Spleen (tissue), 7 donors: ENCODE results near the gene BRAF.

Experiments
- POLR2A ChIP-seq, 3 donors: fragments of 450-650 bp; IDR thresholded peaks; one replicate each; pipeline ENCODE4 v1.5.1; 2017; ENCODE audit warnings: antibody characterized with exemption in 3 of 3, mild to moderate bottlenecking in 1 of 3
- POLR2AphosphoS5 ChIP-seq, 3 donors: sonication (generic); formaldehyde crosslinking; IDR thresholded peaks; one replicate each; pipeline ENCODE4 v1.5.1; 2017; ENCODE audit warnings: antibody characterized with exemption in 3 of 3
- TF ChIP-seq, protein P1 (sequence below), 11 experiments: fragments of 200-600 bp in 7 of 11; fragments of 450-650 bp in 4 of 11; sonication (generic) in 4 of 11; IDR thresholded peaks in 8 of 11; conservative IDR thresholded peaks in 3 of 11; 1 replicate in 7 of 11; 2 replicates in 4 of 11; pipeline versions ENCODE4 v1.4.0 to v1.8.0; 2016 to 2021; ENCODE audit warnings: antibody characterized with exemption in 11 of 11, inconsistent platforms in 4 of 11, mild to moderate bottlenecking in 1 of 11
- donor health status: DM: no; HTN: no; CAD: no; lungs with moderate emphysema.
- donor health status: DM: no; HTN: no; CAD: no.
- donor health status: DM: no; HTN: no; CAD: no.

DNA sequence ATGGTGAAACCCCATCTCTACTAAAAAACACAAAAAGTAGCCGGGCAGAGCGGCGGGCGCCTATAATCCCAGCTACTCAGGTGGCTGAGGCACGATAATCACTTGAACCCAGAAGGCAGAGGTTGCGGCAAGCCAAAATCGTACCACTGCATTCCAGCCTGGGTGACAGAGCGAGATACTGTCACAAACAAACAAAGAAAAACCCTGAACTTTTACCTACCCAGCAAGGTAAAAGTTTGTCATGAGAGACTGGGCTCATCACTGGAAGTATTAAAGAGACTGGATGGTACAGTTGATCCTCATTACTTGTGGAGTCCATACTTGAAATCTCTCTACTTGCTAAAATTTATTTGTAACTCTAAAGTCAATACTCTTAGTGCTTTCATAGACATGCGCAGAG, 114.3 kb downstream of the BRAF start:
- TF ChIP-seq POLR2AphosphoS5 (IDR thresholded peaks at IDR 0.05) (no peak), POLR2A (IDR thresholded peaks at IDR 0.05) (no peak)
- TF ChIP-seq, protein P1, sequence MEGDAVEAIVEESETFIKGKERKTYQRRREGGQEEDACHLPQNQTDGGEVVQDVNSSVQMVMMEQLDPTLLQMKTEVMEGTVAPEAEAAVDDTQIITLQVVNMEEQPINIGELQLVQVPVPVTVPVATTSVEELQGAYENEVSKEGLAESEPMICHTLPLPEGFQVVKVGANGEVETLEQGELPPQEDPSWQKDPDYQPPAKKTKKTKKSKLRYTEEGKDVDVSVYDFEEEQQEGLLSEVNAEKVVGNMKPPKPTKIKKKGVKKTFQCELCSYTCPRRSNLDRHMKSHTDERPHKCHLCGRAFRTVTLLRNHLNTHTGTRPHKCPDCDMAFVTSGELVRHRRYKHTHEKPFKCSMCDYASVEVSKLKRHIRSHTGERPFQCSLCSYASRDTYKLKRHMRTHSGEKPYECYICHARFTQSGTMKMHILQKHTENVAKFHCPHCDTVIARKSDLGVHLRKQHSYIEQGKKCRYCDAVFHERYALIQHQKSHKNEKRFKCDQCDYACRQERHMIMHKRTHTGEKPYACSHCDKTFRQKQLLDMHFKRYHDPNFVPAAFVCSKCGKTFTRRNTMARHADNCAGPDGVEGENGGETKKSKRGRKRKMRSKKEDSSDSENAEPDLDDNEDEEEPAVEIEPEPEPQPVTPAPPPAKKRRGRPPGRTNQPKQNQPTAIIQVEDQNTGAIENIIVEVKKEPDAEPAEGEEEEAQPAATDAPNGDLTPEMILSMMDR (IDR thresholded peaks at IDR 0.05 in 8 of 11, conservative IDR thresholded peaks at IDR 0.05 in 3 of 11): no peak
